ENCODE measurements around the gene RAB3IP. TPM values are rescaled to one million over a fixed set of nuclear protein-coding genes. Genes with fewer than 3 reads are reported as not detected.
"Not testable (repeated sequence)": the region's sequence is repeated elsewhere in the genome, so short reads cannot be mapped to it uniquely, and the experiment has no call there.

Gene RAB3IP
- total RNA-seq, 1 experiment from 2014 or later: 39.4 TPM

GRCh38 chr12:69758105-69758504 lies 19.4 kb downstream of the RAB3IP start:
- no peak overlapping the region for H3K27ac ChIP-seq (ENCODE audit: low read depth, low read length, poor library complexity, severe bottlenecking)
- POLR2A ChIA-PET (ENCODE audit: low non-redundant PET): no interaction called here
- TF ChIP-seq CTCF (conservative IDR thresholded peaks at IDR 0.05; ENCODE audit: low read depth, low read length) (no peak), EZH2 (IDR thresholded peaks at IDR 0.05; ENCODE audit: borderline replicate concordance, low read depth, low read length, poor library complexity, severe bottlenecking) (no peak)
- no TSS peak for BruUV-seq (replicated peaks)
- intact Hi-C loops (cut with micrococcal nuclease; ENCODE audit: unreplicated experiment): no loop called here
- H3K27me3 ChIP-seq (replicated peaks; ENCODE audit: insufficient read depth, low read depth, low read length, poor library complexity): no peaks in the 10 kb centered on the region
- CTCF ChIA-PET: no interaction called here
- peaks cover 13% of the 10 kb centered on the region for H3K36me3 ChIP-seq (ENCODE audit: insufficient read depth, low read length, poor library complexity, severe bottlenecking)
- H3K9me3 ChIP-seq (ENCODE audit: low read depth, low read length, poor library complexity, severe bottlenecking): peaks cover 8% of the 10 kb centered on the region
- H3K4me1 ChIP-seq (ENCODE audit: insufficient read depth, low read length, poor library complexity, severe bottlenecking): no peaks in the 10 kb centered on the region
- DNase-seq (ENCODE audit: low spot score): no peak
- H3K4me3 ChIP-seq (ENCODE audit: low read depth, low read length, poor library complexity, severe bottlenecking): no peak overlapping the region

- H3K4me1 ChIP-seq (ENCODE audit: insufficient read depth, low read length, poor library complexity, severe bottlenecking); H3K27ac ChIP-seq (ENCODE audit: low read depth, low read length, poor library complexity, severe bottlenecking); intact Hi-C loops (cut with micrococcal nuclease; ENCODE audit: unreplicated experiment); DNase-seq (ENCODE audit: low spot score); POLR2A ChIA-PET (ENCODE audit: low non-redundant PET); H3K27me3 ChIP-seq (replicated peaks; ENCODE audit: insufficient read depth, low read depth, low read length, poor library complexity); CTCF ChIA-PET; H3K4me3 ChIP-seq (ENCODE audit: low read depth, low read length, poor library complexity, severe bottlenecking); BruUV-seq (replicated peaks): not testable (repeated sequence)
- peaks cover 13% of the 10 kb centered on the region for H3K36me3 ChIP-seq (ENCODE audit: insufficient read depth, low read length, poor library complexity, severe bottlenecking)
- peaks cover 12% of the 10 kb centered on the region for H3K9me3 ChIP-seq (ENCODE audit: low read depth, low read length, poor library complexity, severe bottlenecking)
Observed at GRCh38 chr12:69759581-69759980, 20.9 kb downstream of the RAB3IP start.

GRCh38 chr12:69765515-69765914 lies 26.9 kb downstream of the RAB3IP start:
- POLR2A ChIA-PET (ENCODE audit: low non-redundant PET): no interaction called here
- Histone ChIP-seq H3K27me3 (replicated peaks; ENCODE audit: insufficient read depth, low read depth, low read length, poor library complexity) (no peaks in the 10 kb centered on the region), H3K27ac (ENCODE audit: low read depth, low read length, poor library complexity, severe bottlenecking) (no peak overlapping the region), H3K9me3 (ENCODE audit: low read depth, low read length, poor library complexity, severe bottlenecking) (peaks cover 18% of the 10 kb centered on the region), H3K4me1 (ENCODE audit: insufficient read depth, low read length, poor library complexity, severe bottlenecking) (no peaks in the 10 kb centered on the region), H3K4me3 (ENCODE audit: low read depth, low read length, poor library complexity, severe bottlenecking) (no peak overlapping the region), H3K36me3 (ENCODE audit: insufficient read depth, low read length, poor library complexity, severe bottlenecking) (peaks cover 6% of the 10 kb centered on the region)
- DNase-seq (ENCODE audit: low spot score): no peak
- CTCF ChIA-PET: no interaction called here
- TF ChIP-seq EZH2 (IDR thresholded peaks at IDR 0.05; ENCODE audit: borderline replicate concordance, low read depth, low read length, poor library complexity, severe bottlenecking): no peak
- TF ChIP-seq CTCF (conservative IDR thresholded peaks at IDR 0.05; ENCODE audit: low read depth, low read length): no peak
- intact Hi-C loops (cut with micrococcal nuclease; ENCODE audit: unreplicated experiment): no loop called here
- BruUV-seq (replicated peaks): no TSS peak

GRCh38 chr12:69766260-69766659 lies 27.6 kb downstream of the RAB3IP start:
- no peak overlapping the region for H3K27ac ChIP-seq (ENCODE audit: low read depth, low read length, poor library complexity, severe bottlenecking)
- no peak for TF ChIP-seq CTCF (conservative IDR thresholded peaks at IDR 0.05; ENCODE audit: low read depth, low read length)
- TF ChIP-seq EZH2 (IDR thresholded peaks at IDR 0.05; ENCODE audit: borderline replicate concordance, low read depth, low read length, poor library complexity, severe bottlenecking): no peak
- intact Hi-C loops (cut with micrococcal nuclease; ENCODE audit: unreplicated experiment): no loop called here
- H3K36me3 ChIP-seq (ENCODE audit: insufficient read depth, low read length, poor library complexity, severe bottlenecking): peaks cover 6% of the 10 kb centered on the region
- H3K9me3 ChIP-seq (ENCODE audit: low read depth, low read length, poor library complexity, severe bottlenecking): peaks cover 18% of the 10 kb centered on the region
- no peaks in the 10 kb centered on the region for H3K4me1 ChIP-seq (ENCODE audit: insufficient read depth, low read length, poor library complexity, severe bottlenecking)
- ChIA-PET CTCF (no interaction called here), POLR2A (ENCODE audit: low non-redundant PET) (no interaction called here)
- H3K4me3 ChIP-seq (ENCODE audit: low read depth, low read length, poor library complexity, severe bottlenecking): no peak overlapping the region
- BruUV-seq (replicated peaks): no TSS peak
- no peaks in the 10 kb centered on the region for H3K27me3 ChIP-seq (replicated peaks; ENCODE audit: insufficient read depth, low read depth, low read length, poor library complexity)
- DNase-seq (ENCODE audit: low spot score): no peak
